Measurements from ENCODE around the gene ABCG1. TPM values are rescaled to one million over a fixed set of nuclear protein-coding genes. Genes with fewer than 3 reads are reported as not detected.

ABCG1 gene
- total and polyA plus RNA-seq, 7 donors: 6.0 to 19.3 (median 11.6) TPM

GRCh38 chr21:42189431-42189830 lies 29.5 kb upstream of the ABCG1 start:
- peaks cover 0 to 4% (median 0%) of the 10 kb centered on the region in 4 donors for H3K4me1 ChIP-seq
- 45 to 92% methylated on average over 1 of the region's 1 CpG for WGBS, 2 donors
- TF ChIP-seq CTCF (IDR thresholded peaks at IDR 0.05): no peak
- no peak for TF ChIP-seq EP300 (IDR thresholded peaks at IDR 0.05)
- TF ChIP-seq POLR2AphosphoS5 (IDR thresholded peaks at IDR 0.05): no peak
- TF ChIP-seq POLR2A (IDR thresholded peaks at IDR 0.05): no peak
- no peaks in the 10 kb centered on the region for H3K27me3 ChIP-seq
- intact Hi-C loops (cut with DNase I): no loop called here
- no peaks in the 10 kb centered on the region for H3K9me3 ChIP-seq
- H3K36me3 ChIP-seq: no peaks in the 10 kb centered on the region
- H3K27ac ChIP-seq: no peak overlapping the region
- no peak overlapping the region for H3K4me3 ChIP-seq
- no peak for DNase-seq

- intact Hi-C loops (cut with DNase I): no loop called here
- WGBS, 2 donors: 84 to 91% methylated on average over 11 of the region's 11 CpGs
- no peak overlapping the region for H3K27ac ChIP-seq
- H3K9me3 ChIP-seq: no peaks in the 10 kb centered on the region
- DNase-seq: no peak
- H3K4me3 ChIP-seq: no peak overlapping the region
- peaks cover 0 to 4% (median 0%) of the 10 kb centered on the region in 4 donors for H3K4me1 ChIP-seq
- TF ChIP-seq POLR2AphosphoS5 (IDR thresholded peaks at IDR 0.05) (no peak), EP300 (IDR thresholded peaks at IDR 0.05) (no peak), POLR2A (IDR thresholded peaks at IDR 0.05) (no peak), CTCF (IDR thresholded peaks at IDR 0.05) (no peak)
- H3K36me3 ChIP-seq: no peaks in the 10 kb centered on the region
- no peaks in the 10 kb centered on the region for H3K27me3 ChIP-seq
These were observed 29.0 kb upstream of the ABCG1 start for GRCh38 chr21:42189860-42190485.

GRCh38 chr21:42190486-42190863 lies 28.5 kb upstream of the ABCG1 start:
- H3K36me3 ChIP-seq: no peaks in the 10 kb centered on the region
- intact Hi-C loops (cut with DNase I): no loop called here
- whole genome bisulfite sequencing, 2 donors: 89 to 91% methylated on average over 8 of the region's 8 CpGs
- H3K27me3 ChIP-seq: no peaks in the 10 kb centered on the region
- H3K9me3 ChIP-seq: no peaks in the 10 kb centered on the region
- TF ChIP-seq POLR2A (IDR thresholded peaks at IDR 0.05) (no peak), POLR2AphosphoS5 (IDR thresholded peaks at IDR 0.05) (no peak), EP300 (IDR thresholded peaks at IDR 0.05) (no peak), CTCF (IDR thresholded peaks at IDR 0.05) (no peak)
- peaks cover 0 to 4% (median 0%) of the 10 kb centered on the region in 4 donors for H3K4me1 ChIP-seq
- H3K27ac ChIP-seq: no peak overlapping the region
- no peak overlapping the region for H3K4me3 ChIP-seq
- DNase-seq: no peak

- Histone ChIP-seq H3K27me3 (no peaks in the 10 kb centered on the region), H3K4me3 (no peak overlapping the region), H3K27ac (no peak overlapping the region), H3K4me1 (peaks cover 0 to 4% (median 0%) of the 10 kb centered on the region in 4 donors), H3K36me3 (no peaks in the 10 kb centered on the region), H3K9me3 (no peaks in the 10 kb centered on the region)
- no peak for DNase-seq
- intact Hi-C loops (cut with DNase I): no loop called here
- TF ChIP-seq POLR2AphosphoS5 (IDR thresholded peaks at IDR 0.05) (no peak), CTCF (IDR thresholded peaks at IDR 0.05) (no peak), POLR2A (IDR thresholded peaks at IDR 0.05) (no peak), EP300 (IDR thresholded peaks at IDR 0.05) (no peak)
- WGBS, 2 donors: 96 to 97% methylated on average over 5 of the region's 5 CpGs
These were observed 27.9 kb upstream of the ABCG1 start for GRCh38 chr21:42191064-42191463.
